Transverse colon (tissue), 3 donors: ENCODE measurements around the gene GAPDHS.

Experiments used
- EP300 ChIP-seq: sonication (generic); formaldehyde crosslinking; IDR thresholded peaks from one replicate; pipeline ENCODE4 v1.6.1; 2017; ENCODE audit warnings: antibody characterized with exemption, low read depth
- POLR2A ChIP-seq: fragments of 450-650 bp; IDR thresholded peaks from one replicate; pipeline ENCODE4 v1.6.1; 2016; ENCODE audit warnings: antibody characterized with exemption, mild to moderate bottlenecking, moderate library complexity
- TF ChIP-seq, protein P1 (sequence below), 5 experiments: fragments of 200-600 bp in 3 of 5; fragments of 450-650 bp in 2 of 5; sonication (generic) in 3 of 5; IDR thresholded peaks; 1 replicate in 2 of 5; 2 replicates in 3 of 5; pipeline ENCODE4 v1.5.1; 2016 to 2017; ENCODE audit warnings: antibody characterized with exemption in 5 of 5, inconsistent platforms in 3 of 5, mild to moderate bottlenecking in 2 of 5, moderate library complexity in 1 of 5

DNA sequence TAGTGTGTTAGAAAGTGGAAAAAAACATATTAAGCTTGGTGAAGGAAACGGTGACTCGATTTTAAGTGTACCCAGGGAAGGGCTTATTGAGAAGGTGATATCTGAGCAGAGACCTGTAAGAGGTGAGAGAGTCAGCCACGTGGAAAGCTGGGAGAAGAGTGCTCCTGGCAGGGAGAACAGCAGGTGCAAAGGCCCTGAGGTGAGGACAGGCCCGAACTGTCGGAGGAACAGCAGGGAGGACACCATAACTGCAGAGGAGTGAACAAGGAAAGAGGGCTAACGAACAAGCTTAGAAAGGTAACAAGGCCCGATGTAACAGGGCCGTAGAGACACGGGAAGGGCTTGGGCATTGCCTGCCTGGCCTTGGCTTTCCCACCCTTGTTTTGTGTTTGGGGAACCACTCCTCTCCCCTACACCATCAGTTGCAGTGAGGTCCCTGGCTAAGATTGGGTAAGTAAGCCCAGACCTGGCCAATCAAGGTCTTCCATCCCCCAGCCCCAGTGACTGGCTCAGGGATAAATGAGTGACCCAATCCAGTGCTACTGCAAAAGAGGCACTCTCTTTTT, 22.9 kb downstream of the GAPDHS start:
- TF ChIP-seq, protein P1, sequence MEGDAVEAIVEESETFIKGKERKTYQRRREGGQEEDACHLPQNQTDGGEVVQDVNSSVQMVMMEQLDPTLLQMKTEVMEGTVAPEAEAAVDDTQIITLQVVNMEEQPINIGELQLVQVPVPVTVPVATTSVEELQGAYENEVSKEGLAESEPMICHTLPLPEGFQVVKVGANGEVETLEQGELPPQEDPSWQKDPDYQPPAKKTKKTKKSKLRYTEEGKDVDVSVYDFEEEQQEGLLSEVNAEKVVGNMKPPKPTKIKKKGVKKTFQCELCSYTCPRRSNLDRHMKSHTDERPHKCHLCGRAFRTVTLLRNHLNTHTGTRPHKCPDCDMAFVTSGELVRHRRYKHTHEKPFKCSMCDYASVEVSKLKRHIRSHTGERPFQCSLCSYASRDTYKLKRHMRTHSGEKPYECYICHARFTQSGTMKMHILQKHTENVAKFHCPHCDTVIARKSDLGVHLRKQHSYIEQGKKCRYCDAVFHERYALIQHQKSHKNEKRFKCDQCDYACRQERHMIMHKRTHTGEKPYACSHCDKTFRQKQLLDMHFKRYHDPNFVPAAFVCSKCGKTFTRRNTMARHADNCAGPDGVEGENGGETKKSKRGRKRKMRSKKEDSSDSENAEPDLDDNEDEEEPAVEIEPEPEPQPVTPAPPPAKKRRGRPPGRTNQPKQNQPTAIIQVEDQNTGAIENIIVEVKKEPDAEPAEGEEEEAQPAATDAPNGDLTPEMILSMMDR (IDR thresholded peaks at IDR 0.05): no peak
- TF ChIP-seq EP300: no peak
- TF ChIP-seq POLR2A: no peak
